ENCODE measurements around the gene KLHDC7B. TPM values are rescaled to one million over a fixed set of nuclear protein-coding genes. Genes with fewer than 3 reads are reported as not detected.
"Not testable (repeated sequence)": the region's sequence is repeated elsewhere in the genome, so short reads cannot be mapped to it uniquely, and the experiment has no call there.

The KLHDC7B gene
- total RNA-seq, 2 experiments from 2014 or later = 0.25 to 0.46 TPM

DNA sequence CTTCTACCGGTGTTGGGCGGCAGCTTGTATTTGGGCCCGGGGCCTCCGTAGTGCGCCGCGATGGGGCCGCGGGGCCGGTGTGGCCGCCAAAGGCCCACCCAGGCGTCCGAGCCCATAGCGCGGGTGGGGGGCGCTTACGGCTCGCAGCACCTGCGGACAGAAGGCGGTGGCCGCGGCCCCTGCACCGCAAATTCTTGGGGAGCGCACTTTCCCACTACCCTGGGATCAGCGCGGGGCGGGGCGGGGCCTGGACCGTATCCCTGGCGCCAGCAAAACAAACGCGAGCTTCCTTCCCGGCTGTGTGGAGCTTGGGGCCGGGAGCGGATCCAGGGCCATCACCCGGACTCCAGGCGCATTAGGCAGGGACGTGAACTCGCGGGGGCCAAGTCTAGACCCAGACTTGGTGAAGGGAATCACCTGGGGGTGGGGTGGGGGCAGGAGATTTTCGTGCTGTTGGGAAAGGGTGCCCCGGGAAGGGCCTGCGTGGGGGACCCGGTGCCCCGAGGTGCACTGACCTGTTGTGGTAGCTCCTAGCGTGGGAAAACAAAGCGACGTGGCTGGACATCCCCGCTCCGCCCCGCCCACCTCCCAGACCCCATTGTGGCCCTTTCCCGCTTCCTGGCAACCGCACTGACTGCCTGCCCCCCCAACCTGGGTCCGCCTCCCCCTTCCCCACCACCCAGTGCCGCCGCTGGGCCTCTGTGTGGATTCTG, 13.6 kb upstream of the KLHDC7B start:
- peak overlapping the region; percentile 53 for H3K27ac ChIP-seq (ENCODE audit: low read depth, low read length, poor library complexity, severe bottlenecking)
- TF ChIP-seq EZH2phosphoT487 (IDR thresholded peaks at IDR 0.05; ENCODE audit: borderline replicate concordance, low read depth, low read length) = no peak
- TF ChIP-seq, protein P1, sequence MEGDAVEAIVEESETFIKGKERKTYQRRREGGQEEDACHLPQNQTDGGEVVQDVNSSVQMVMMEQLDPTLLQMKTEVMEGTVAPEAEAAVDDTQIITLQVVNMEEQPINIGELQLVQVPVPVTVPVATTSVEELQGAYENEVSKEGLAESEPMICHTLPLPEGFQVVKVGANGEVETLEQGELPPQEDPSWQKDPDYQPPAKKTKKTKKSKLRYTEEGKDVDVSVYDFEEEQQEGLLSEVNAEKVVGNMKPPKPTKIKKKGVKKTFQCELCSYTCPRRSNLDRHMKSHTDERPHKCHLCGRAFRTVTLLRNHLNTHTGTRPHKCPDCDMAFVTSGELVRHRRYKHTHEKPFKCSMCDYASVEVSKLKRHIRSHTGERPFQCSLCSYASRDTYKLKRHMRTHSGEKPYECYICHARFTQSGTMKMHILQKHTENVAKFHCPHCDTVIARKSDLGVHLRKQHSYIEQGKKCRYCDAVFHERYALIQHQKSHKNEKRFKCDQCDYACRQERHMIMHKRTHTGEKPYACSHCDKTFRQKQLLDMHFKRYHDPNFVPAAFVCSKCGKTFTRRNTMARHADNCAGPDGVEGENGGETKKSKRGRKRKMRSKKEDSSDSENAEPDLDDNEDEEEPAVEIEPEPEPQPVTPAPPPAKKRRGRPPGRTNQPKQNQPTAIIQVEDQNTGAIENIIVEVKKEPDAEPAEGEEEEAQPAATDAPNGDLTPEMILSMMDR (conservative IDR thresholded peaks at IDR 0.05; ENCODE audit: low read length) = no peak
- ChIA-PET CTCF (ENCODE audit: unreplicated experiment) (no interaction called here), POLR2A (interaction anchor here (0.5 to 1.2 kb wide), 3 partner anchors 8 to 28 kb away, joined by 3 read pairs; partner anchors contain the start of gene KLHDC7B)
- H3K4me2 ChIP-seq (ENCODE audit: low read length) = peak overlapping the region; percentile 92
- peak overlapping the region; percentile 71 for H3K4me3 ChIP-seq (ENCODE audit: low read depth, low read length, poor library complexity, severe bottlenecking)
- H3K9me3 ChIP-seq (ENCODE audit: low read length) = no peaks in the 10 kb centered on the region
- no TSS peak for BruUV-seq (replicated peaks)
- H3K36me3 ChIP-seq (ENCODE audit: insufficient read depth, low read length) = no peaks in the 10 kb centered on the region
- intact Hi-C loops (cut with micrococcal nuclease; ENCODE audit: unreplicated experiment) = loop anchor here (2.0 kb wide), 1 partner anchor 51 kb away; the partner anchor contains the start of gene CHKB
- no peaks in the 10 kb centered on the region for H3K9me2 ChIP-seq (ENCODE audit: insufficient read depth, low read length)
- H4K20me1 ChIP-seq (ENCODE audit: insufficient read depth, low read length) = no peaks in the 10 kb centered on the region
- no peaks in the 10 kb centered on the region for H3K79me2 ChIP-seq (ENCODE audit: insufficient read depth, low read depth, low read length)
- H3K4me1 ChIP-seq (ENCODE audit: insufficient read depth, low read length, poor library complexity, severe bottlenecking) = peaks cover 73% of the 10 kb centered on the region
- peak; percentile 26 for DNase-seq (ENCODE audit: low spot score)
- H2AFZ ChIP-seq (ENCODE audit: low read length) = peak overlapping the region; percentile 5; the same call in 1 of the 2 replicates

DNA sequence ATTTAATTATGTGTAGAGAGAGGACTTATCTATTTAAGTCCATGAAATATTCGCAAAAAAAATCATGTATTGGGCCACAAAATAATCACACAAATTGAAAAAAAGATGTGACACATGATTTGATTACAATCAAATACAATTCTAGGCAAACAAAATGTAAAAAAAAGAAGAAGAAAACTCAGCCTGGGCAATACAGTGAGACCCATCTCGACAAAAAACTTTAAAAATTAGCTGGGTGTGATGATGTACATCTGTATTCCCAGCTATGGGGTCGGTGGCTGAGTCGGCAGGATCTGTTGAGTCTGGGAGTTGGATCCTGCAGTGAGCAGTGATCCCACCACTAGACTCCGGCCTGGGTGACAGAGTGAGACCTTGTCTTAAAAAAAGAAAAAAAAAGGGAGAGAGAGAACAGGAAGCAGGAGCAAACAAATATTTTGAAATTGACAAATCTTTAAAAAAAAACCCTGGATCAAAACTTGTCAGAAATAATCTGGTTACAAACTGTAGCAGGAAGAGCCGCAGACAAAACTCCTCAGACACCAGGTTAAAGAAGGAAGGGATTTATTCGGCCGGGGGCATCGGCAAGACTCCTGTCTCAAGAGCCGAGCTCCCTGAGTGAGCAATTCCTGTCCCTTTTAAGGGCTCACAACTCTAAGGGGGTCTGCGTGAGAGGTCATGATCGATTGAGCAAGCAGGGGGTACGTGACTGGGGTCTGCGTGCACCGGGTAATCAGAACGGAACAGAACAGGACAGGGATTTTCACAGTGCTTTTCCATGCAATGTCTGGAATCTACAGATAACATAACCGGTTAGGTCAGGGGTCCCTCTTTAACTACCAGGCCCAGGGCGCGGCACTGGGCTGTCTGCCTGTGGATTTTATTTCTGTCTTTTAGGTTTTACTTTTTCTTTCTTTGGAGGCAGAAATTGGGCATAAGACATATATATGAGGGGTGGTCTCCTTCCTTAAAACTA, 12.6 kb upstream of the KLHDC7B start:
- ChIA-PET CTCF (ENCODE audit: unreplicated experiment) (no interaction called here), POLR2A (interaction anchor here (0.5 to 1.2 kb wide), 5 partner anchors 7 to 37 kb away, joined by 3 read pairs; no protein-coding TSS in a partner anchor)
- no TSS peak for BruUV-seq (replicated peaks)
- Histone ChIP-seq H3K79me2 (ENCODE audit: insufficient read depth, low read depth, low read length) (no peaks in the 10 kb centered on the region), H2AFZ (ENCODE audit: low read length) (no peak overlapping the region), H3K9me3 (ENCODE audit: low read length) (no peaks in the 10 kb centered on the region), H3K27ac (ENCODE audit: low read depth, low read length, poor library complexity, severe bottlenecking) (peak overlapping the region; percentile 85), H3K4me2 (ENCODE audit: low read length) (peak overlapping the region; percentile 92), H3K36me3 (ENCODE audit: insufficient read depth, low read length) (no peaks in the 10 kb centered on the region), H3K4me3 (ENCODE audit: low read depth, low read length, poor library complexity, severe bottlenecking) (peak overlapping the region; percentile 71), H3K4me1 (ENCODE audit: insufficient read depth, low read length, poor library complexity, severe bottlenecking) (peaks cover 73% of the 10 kb centered on the region), H4K20me1 (ENCODE audit: insufficient read depth, low read length) (no peaks in the 10 kb centered on the region), H3K9me2 (ENCODE audit: insufficient read depth, low read length) (no peaks in the 10 kb centered on the region)
- DNase-seq (ENCODE audit: low spot score) = no peak
- no peak for TF ChIP-seq EZH2phosphoT487 (IDR thresholded peaks at IDR 0.05; ENCODE audit: borderline replicate concordance, low read depth, low read length)
- TF ChIP-seq, protein P1 (conservative IDR thresholded peaks at IDR 0.05; ENCODE audit: low read length) = no peak
- intact Hi-C loops (cut with micrococcal nuclease; ENCODE audit: unreplicated experiment) = no loop called here

DNA sequence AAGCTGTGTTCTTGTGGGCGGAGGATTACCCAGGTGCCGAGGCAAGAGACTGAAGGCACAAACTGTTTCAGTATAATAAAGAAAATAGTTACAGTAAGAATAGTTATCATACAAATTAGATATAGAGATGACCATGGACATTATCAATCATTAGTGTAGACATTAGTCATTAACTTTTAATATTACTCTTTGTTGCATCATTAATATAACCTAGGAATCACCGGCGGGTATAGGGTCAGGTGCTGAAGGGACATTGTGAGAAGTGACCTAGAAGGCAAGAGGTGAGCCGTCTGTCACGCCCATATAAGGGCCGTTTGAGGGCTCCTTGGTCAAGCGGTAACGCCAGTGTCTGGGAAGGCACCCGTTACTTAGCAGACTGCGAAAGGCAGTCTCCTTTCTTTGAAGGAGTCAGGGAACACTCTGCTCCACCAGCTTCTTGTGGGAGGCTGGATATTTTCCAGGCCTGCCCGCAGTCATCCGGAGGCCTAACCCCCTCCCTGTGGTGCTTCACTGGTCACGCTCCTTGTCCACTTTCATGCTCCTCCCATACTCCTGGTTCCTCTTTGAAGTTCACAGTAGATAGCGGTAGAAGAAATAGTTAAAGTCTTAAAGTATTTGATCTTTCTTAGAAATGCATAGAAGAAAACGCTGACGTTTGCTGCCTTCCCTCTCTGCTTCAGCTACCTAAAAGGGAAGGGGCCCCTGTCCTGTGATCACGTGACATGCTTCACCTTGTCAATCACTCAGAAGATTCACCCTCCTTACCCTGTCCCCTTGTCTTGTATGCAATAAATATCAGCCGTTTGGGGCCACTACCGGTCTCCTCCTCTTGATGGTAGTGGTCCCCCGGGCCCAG, 11.6 kb upstream of the KLHDC7B start:
- H3K79me2 ChIP-seq (ENCODE audit: insufficient read depth, low read depth, low read length) = not testable (repeated sequence)

More for the DNA sequence above, 11.6 kb upstream of the KLHDC7B start:
- peak overlapping the region; percentile 85 for H3K27ac ChIP-seq (ENCODE audit: low read depth, low read length, poor library complexity, severe bottlenecking)
- H3K9me3 ChIP-seq (ENCODE audit: low read length); H4K20me1 ChIP-seq (ENCODE audit: insufficient read depth, low read length); BruUV-seq (replicated peaks); H3K36me3 ChIP-seq (ENCODE audit: insufficient read depth, low read length); intact Hi-C loops (cut with micrococcal nuclease; ENCODE audit: unreplicated experiment); H3K9me2 ChIP-seq (ENCODE audit: insufficient read depth, low read length); CTCF ChIA-PET (ENCODE audit: unreplicated experiment): not testable (repeated sequence)
- H3K4me2 ChIP-seq (ENCODE audit: low read length) = peak overlapping the region; percentile 70
- peak overlapping the region; percentile 46 for H3K4me3 ChIP-seq (ENCODE audit: low read depth, low read length, poor library complexity, severe bottlenecking)
- H3K4me1 ChIP-seq (ENCODE audit: insufficient read depth, low read length, poor library complexity, severe bottlenecking) = peaks cover 82% of the 10 kb centered on the region
- H2AFZ ChIP-seq (ENCODE audit: low read length) = peak overlapping the region; percentile 40; the same call in 1 of the 2 replicates
- peak; percentile 83 for DNase-seq (ENCODE audit: low spot score)
- POLR2A ChIA-PET = interaction anchor here (0.6 to 1.3 kb wide), 3 partner anchors 8 to 14 kb away, joined by 3 to 5 read pairs (median 4); partner anchors contain the start of genes KLHDC7B and SCO2
